NCI-H1105 treated with DMSO at 0.1 percent for 48 hours (cell line): ENCODE measurements around the gene SRRM5.
"Not testable (repeated sequence)": the region's sequence is repeated elsewhere in the genome, so short reads cannot be mapped to it uniquely, and the experiment has no call there.

Source experiments
- DNase-seq: peaks from one replicate; lab custom pipeline; 2025; lab: John Stamatoyannopoulos, UW

Gene SRRM5

GRCh38 chr19:43591904-43592772 lies 19.8 kb upstream of the SRRM5 start:
- no peak for DNase-seq

GRCh38 chr19:43592800-43593350 lies 19.0 kb upstream of the SRRM5 start:
- DNase-seq, result no peak

- DNase-seq, result no peak
Observed at GRCh38 chr19:43594081-43594697, 17.7 kb upstream of the SRRM5 start.

- DNase-seq, result peak; percentile 44
Observed at GRCh38 chr19:43594710-43595604, 16.9 kb upstream of the SRRM5 start.

GRCh38 chr19:43595605-43595998 lies 16.3 kb upstream of the SRRM5 start:
- no peak for DNase-seq

- peak; percentile 99 for DNase-seq
Observed at GRCh38 chr19:43595999-43596841, 15.7 kb upstream of the SRRM5 start, which contains the start of the genes IRGQ and ZNF576. Gene IRGQ (minus strand): TSS chr19:43596134. CDS start chr19:43595338, 796 bp downstream. Gene ZNF576 (plus strand): TSS chr19:43596595. CDS start chr19:43597109, 514 bp downstream.

- no peak for DNase-seq
Observed at GRCh38 chr19:43596842-43597461, 14.9 kb upstream of the SRRM5 start.

GRCh38 chr19:43597876-43598275 lies 14.0 kb upstream of the SRRM5 start:
- no peak for DNase-seq

GRCh38 chr19:43598445-43599240 lies 13.2 kb upstream of the SRRM5 start:
- DNase-seq, result no peak

- no peak for DNase-seq
Observed at GRCh38 chr19:43599635-43600295, 12.1 kb upstream of the SRRM5 start.

GRCh38 chr19:43600326-43600725 lies 11.6 kb upstream of the SRRM5 start:
- DNase-seq, result not testable (repeated sequence)

- peak; percentile 78 for DNase-seq
Observed at GRCh38 chr19:43605875-43606568, 5.9 kb upstream of the SRRM5 start.

GRCh38 chr19:43606569-43607229 lies 5.2 kb upstream of the SRRM5 start:
- DNase-seq, result peak; percentile 60

- no peak for DNase-seq
Observed at GRCh38 chr19:43607238-43608205, 4.4 kb upstream of the SRRM5 start.

- no peak for DNase-seq
Observed at GRCh38 chr19:43609872-43610271, 2.0 kb upstream of the SRRM5 start.

GRCh38 chr19:43610493-43610892 lies 1.4 kb upstream of the SRRM5 start:
- no peak for DNase-seq

- DNase-seq, result no peak
Observed at GRCh38 chr19:43612374-43612773, 486 bp downstream of the SRRM5 start.
